MCF 10A (cell line): ENCODE results near the gene GNG11. TPM values are rescaled to one million over a fixed set of nuclear protein-coding genes. Genes with fewer than 3 reads are reported as not detected.

Experiments
- BruUV-seq: library from RNA; stranded (reverse); fragments of 400-500 nt; replicated peaks from 2 replicates; lab custom pipeline; 2021; lab: Mats Ljungman, UMichigan
- CTCF ChIA-PET: fragments of 300-600 bp; sonication (Branson Sonifier 250); formaldehyde crosslinking; extraction: SDS; loops from one replicate; lab custom pipeline; 2021; ENCODE audit warnings: antibody characterized with exemption, inconsistent platforms; lab: Yijun Ruan, JAX
- POLR2A ChIA-PET: fragments of 300-600, 350-650 bp; sonication (Branson Sonifier 250); formaldehyde crosslinking; extraction: SDS; loops from one replicate; lab custom pipeline; 2020; ENCODE audit warnings: antibody characterized with exemption, inconsistent platforms; lab: Yijun Ruan, JAX
- DNase-seq: peaks from one replicate; pipeline ENCODE4 v3.0.0-alpha.2; 2018; ENCODE audit not compliant: unreplicated experiment
- H3K27ac Mint-ChIP-seq: one replicate; pipeline ENCODE4 v1.8.0; 2022; ENCODE audit warnings: mild to moderate bottlenecking, low read depth, mixed read lengths; ENCODE audit not compliant: unreplicated experiment
- H3K27me3 Mint-ChIP-seq: one replicate; pipeline ENCODE4 v1.8.0; 2022; ENCODE audit warnings: mixed read lengths; ENCODE audit not compliant: insufficient read depth, unreplicated experiment
- H3K36me3 Mint-ChIP-seq: one replicate; pipeline ENCODE4 v1.8.0; 2022; ENCODE audit warnings: mild to moderate bottlenecking, moderate library complexity, mixed read lengths; ENCODE audit not compliant: insufficient read depth, unreplicated experiment
- H3K4me1 Mint-ChIP-seq: one replicate; pipeline ENCODE4 v1.8.0; 2022; ENCODE audit warnings: mixed read lengths; ENCODE audit not compliant: insufficient read depth, unreplicated experiment
- H3K4me3 Mint-ChIP-seq: one replicate; pipeline ENCODE4 v1.8.0; 2022; ENCODE audit warnings: mild to moderate bottlenecking, moderate library complexity, mixed read lengths; ENCODE audit not compliant: unreplicated experiment
- H3K9me3 Mint-ChIP-seq: one replicate; pipeline ENCODE4 v1.8.0; 2022; ENCODE audit warnings: mixed read lengths; ENCODE audit not compliant: unreplicated experiment
- CTCF ChIP-seq: fragments of 200-600 bp; IDR thresholded peaks from one replicate; pipeline ENCODE4 v1.8.0; 2022; ENCODE audit warnings: antibody characterized with exemption, mild to moderate bottlenecking; ENCODE audit not compliant: unreplicated experiment
- intact Hi-C: fragments of 100-400 bp; cut with micrococcal nuclease; formaldehyde crosslinking; loops from 2 replicates; pipeline ENCODE4 v1.14.1; 2022
- total RNA-seq: library from RNA; stranded (reverse); gene quantifications from 2 replicates; pipeline ENCODE4 v1.2.3, GENCODE V29; 2022

GNG11 gene
- total RNA-seq, 1 experiment from 2014 or later = 3.9 TPM

- Mint-ChIP-seq H3K27me3 (no peaks in the 10 kb centered on the region), H3K36me3 (no peaks in the 10 kb centered on the region), H3K4me3 (no peak overlapping the region), H3K4me1 (no peaks in the 10 kb centered on the region), H3K9me3 (peaks cover 10% of the 10 kb centered on the region), H3K27ac (no peak overlapping the region)
- no peak for TF ChIP-seq CTCF
- ChIA-PET POLR2A (no interaction called here), CTCF (no interaction called here)
- intact Hi-C loops = no loop called here
- no TSS peak for BruUV-seq
- DNase-seq = no peak
Measured at GRCh38 chr7:93884541-93884940, 37.0 kb upstream of the GNG11 start.

DNA sequence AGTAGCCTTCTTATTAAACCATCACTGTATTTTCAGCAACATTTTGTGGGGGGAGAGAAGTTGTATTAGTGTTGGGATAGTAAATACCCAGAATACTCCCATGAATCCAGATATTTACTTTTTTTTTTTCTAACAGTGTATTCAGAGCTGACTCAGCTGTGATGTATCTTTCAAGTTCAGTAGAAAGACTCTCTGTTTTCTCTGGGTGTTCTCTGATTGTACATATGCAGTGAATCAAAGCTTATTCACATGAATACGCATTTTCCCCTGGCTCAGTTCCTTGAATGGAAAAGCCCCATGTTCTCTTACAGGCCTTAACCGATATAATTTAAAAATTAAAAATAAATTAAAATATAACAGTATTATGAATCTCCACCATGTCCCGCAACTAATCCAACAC lies 32.3 kb upstream of the GNG11 start:
- BruUV-seq = no TSS peak
- H3K9me3 Mint-ChIP-seq = no peaks in the 10 kb centered on the region
- TF ChIP-seq CTCF = no peak
- no peaks in the 10 kb centered on the region for H3K27me3 Mint-ChIP-seq
- no peak for DNase-seq
- no peak overlapping the region for H3K27ac Mint-ChIP-seq
- no peaks in the 10 kb centered on the region for H3K36me3 Mint-ChIP-seq
- intact Hi-C loops = no loop called here
- H3K4me1 Mint-ChIP-seq = no peaks in the 10 kb centered on the region
- ChIA-PET CTCF (interaction anchor here (1.0 kb wide), 1 partner anchor 198 kb away, joined by 3 read pairs; no protein-coding TSS in a partner anchor), POLR2A (interaction anchor here (0.5 kb wide), 1 partner anchor 602 kb away, joined by 3 read pairs; no protein-coding TSS in a partner anchor)
- H3K4me3 Mint-ChIP-seq = no peak overlapping the region

DNA sequence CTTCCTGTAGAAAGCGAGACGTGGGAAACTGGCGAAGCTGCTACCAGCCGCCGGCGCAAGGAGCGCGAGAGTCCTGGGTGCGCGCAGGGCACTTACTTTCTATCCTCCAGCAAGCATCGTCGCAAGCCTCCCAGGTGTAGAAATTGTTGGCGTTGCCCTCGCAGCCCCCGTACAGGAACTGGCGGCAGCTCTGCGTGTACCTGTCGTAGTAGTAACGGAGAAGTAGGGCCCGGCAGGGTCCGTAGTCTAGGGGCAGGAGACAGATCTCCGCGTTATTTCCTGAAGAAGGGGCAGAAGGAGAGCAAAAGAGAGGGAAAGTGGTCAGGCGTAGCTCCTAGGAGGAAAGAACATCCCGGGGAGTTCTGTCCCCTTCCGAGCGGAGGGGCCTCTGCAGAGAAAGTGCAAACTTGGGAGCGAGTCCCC lies 31.5 kb upstream of the GNG11 start:
- DNase-seq = no peak
- ChIA-PET CTCF (interaction anchor here (0.6 to 1.3 kb wide), 2 partner anchors 13 to 28 kb away, joined by 3 to 4 read pairs; no protein-coding TSS in a partner anchor), POLR2A (no interaction called here)
- no peak overlapping the region for H3K4me3 Mint-ChIP-seq
- BruUV-seq = no TSS peak
- H3K4me1 Mint-ChIP-seq = no peaks in the 10 kb centered on the region
- no peak overlapping the region for H3K27ac Mint-ChIP-seq
- no peaks in the 10 kb centered on the region for H3K9me3 Mint-ChIP-seq
- no peaks in the 10 kb centered on the region for H3K27me3 Mint-ChIP-seq
- H3K36me3 Mint-ChIP-seq = no peaks in the 10 kb centered on the region
- no peak for TF ChIP-seq CTCF
- intact Hi-C loops = loop anchor here (10.0 kb wide), 1 partner anchor 85 kb away; no protein-coding TSS in a partner anchor

- DNase-seq = peak; percentile 42
- Mint-ChIP-seq H3K9me3 (no peaks in the 10 kb centered on the region), H3K4me3 (peak within 1 kb of the TSS; percentile 35), H3K27ac (no peak within 1 kb of the TSS), H3K27me3 (no peaks in the 10 kb centered on the region), H3K36me3 (no peaks in the 10 kb centered on the region), H3K4me1 (no peaks in the 10 kb centered on the region)
- intact Hi-C loops = loop anchor here (10.0 kb wide), 1 partner anchor 86 kb away; no protein-coding TSS in a partner anchor
- ChIA-PET POLR2A (no interaction called here), CTCF (interaction anchor here (0.6 to 1.3 kb wide), 2 partner anchors 12 to 28 kb away, joined by 3 to 4 read pairs; no protein-coding TSS in a partner anchor)
- no peak for TF ChIP-seq CTCF
- no TSS peak for BruUV-seq
Measured at GRCh38 chr7:93890464-93891068, 31.0 kb upstream of the GNG11 start, which contains the start of gene TFPI2. TFPI2 (minus strand) TSS chr7:93890753; CDS start chr7:93890678, 75 bp downstream.
